NCI-H345 treated with DMSO at 0.1 percent for 48 hours (cell line): ENCODE data around the gene EFCAB13.

ENCODE experiments used
- DNase-seq: peaks from one replicate; lab custom pipeline; 2025; ENCODE audit not compliant: unreplicated experiment; lab: John Stamatoyannopoulos, UW

Gene EFCAB13

GRCh38 chr17:47323382-47324223 is at the start of gene EFCAB13:
EFCAB13 (plus strand) TSS chr17:47323955; CDS start chr17:47328354, 4,399 bp downstream.
- DNase-seq: peak; percentile 89

GRCh38 chr17:47274319-47275069 is 49.3 kb upstream of the EFCAB13 start:
- DNase-seq: no peak

- no peak for DNase-seq
Measured at GRCh38 chr17:47275245-47275984, 48.3 kb upstream of the EFCAB13 start.

GRCh38 chr17:47276444-47276843 is 47.3 kb upstream of the EFCAB13 start:
- no peak for DNase-seq

- DNase-seq: peak; percentile 29
Measured at GRCh38 chr17:47276868-47277267, 46.9 kb upstream of the EFCAB13 start.

- DNase-seq: no peak
Measured at GRCh38 chr17:47277921-47278320, 45.8 kb upstream of the EFCAB13 start.

- no peak for DNase-seq
Measured at GRCh38 chr17:47278561-47278960, 45.2 kb upstream of the EFCAB13 start.

GRCh38 chr17:47279062-47279801 is 44.5 kb upstream of the EFCAB13 start:
- DNase-seq: no peak

- DNase-seq: no peak
Measured at GRCh38 chr17:47280072-47280811, 43.5 kb upstream of the EFCAB13 start.

GRCh38 chr17:47281216-47281615 is 42.5 kb upstream of the EFCAB13 start:
- DNase-seq: no peak

- no peak for DNase-seq
Measured at GRCh38 chr17:47285003-47285402, 38.8 kb upstream of the EFCAB13 start.

GRCh38 chr17:47286198-47286914 is 37.4 kb upstream of the EFCAB13 start:
- no peak for DNase-seq

GRCh38 chr17:47287068-47287467 is 36.7 kb upstream of the EFCAB13 start:
- DNase-seq: no peak

GRCh38 chr17:47287639-47288038 is 36.1 kb upstream of the EFCAB13 start:
- no peak for DNase-seq

GRCh38 chr17:47288531-47289116 is 35.1 kb upstream of the EFCAB13 start:
- no peak for DNase-seq

- DNase-seq: no peak
Measured at GRCh38 chr17:47289302-47289701, 34.5 kb upstream of the EFCAB13 start.

GRCh38 chr17:47290870-47291241 is 32.9 kb upstream of the EFCAB13 start:
- no peak for DNase-seq

- no peak for DNase-seq
Measured at GRCh38 chr17:47291242-47291873, 32.4 kb upstream of the EFCAB13 start.

- DNase-seq: no peak
Measured at GRCh38 chr17:47292206-47292605, 31.5 kb upstream of the EFCAB13 start.
